GM23338 (cell line): ENCODE measurements around the gene ADAMTS18.

Experiments
- CREB1 ChIP-seq: fragments of 250-450 bp; sonication (Bioruptor Pico); IDR thresholded peaks from 2 replicates; pipeline ENCODE4 v1.5.0; 2020; ENCODE audit warnings: low read depth, mild to moderate bottlenecking, moderate library complexity
- CTCF ChIP-seq, 2 experiments: fragments of 200-600 bp in 1 of 2; sonication (generic) in 1 of 2; conservative IDR thresholded peaks; 2 replicates each; pipeline versions ENCODE4 v1.5.1 to v1.6.1; 2016 to 2017; ENCODE audit warnings: antibody characterized with exemption in 2 of 2, low read depth in 2 of 2, mild to moderate bottlenecking in 2 of 2, moderate library complexity in 1 of 2
- EZH2 ChIP-seq: fragments of 200-600 bp; sonication (generic); IDR thresholded peaks from one replicate; pipeline ENCODE4 v1.8.0; 2017; ENCODE audit warnings: antibody characterized with exemption, mild to moderate bottlenecking, low read depth; ENCODE audit not compliant: unreplicated experiment
- EZH2phosphoT487 ChIP-seq: fragments of 200-600 bp; sonication (generic); IDR thresholded peaks from one replicate; pipeline ENCODE4 v1.8.1; 2018; ENCODE audit warnings: antibody characterized with exemption; ENCODE audit not compliant: unreplicated experiment
- JUNB ChIP-seq: IDR thresholded peaks from one replicate; pipeline ENCODE4 v1.6.1; 2016; ENCODE audit warnings: antibody characterized with exemption; ENCODE audit not compliant: unreplicated experiment
- POLR2AphosphoS5 ChIP-seq: IDR thresholded peaks from 2 replicates; pipeline ENCODE4 v1.6.1; 2016; ENCODE audit warnings: antibody characterized with exemption, low read depth
- REST ChIP-seq: IDR thresholded peaks from one replicate; pipeline ENCODE4 v1.6.1; 2018; ENCODE audit warnings: antibody characterized with exemption; ENCODE audit not compliant: unreplicated experiment
- STAT1 ChIP-seq: IDR thresholded peaks from one replicate; pipeline ENCODE4 v1.6.1; 2016; ENCODE audit warnings: antibody characterized with exemption; ENCODE audit not compliant: unreplicated experiment
- ZNF114 ChIP-seq: fragments of 250-450 bp; sonication (Bioruptor Pico); IDR thresholded peaks from 2 replicates; pipeline ENCODE4 v1.5.0; 2020; ENCODE audit warnings: mild to moderate bottlenecking, moderate library complexity
- ZNF331 ChIP-seq: fragments of 250-450 bp; sonication (Bioruptor Pico); IDR thresholded peaks from 2 replicates; pipeline ENCODE4 v1.5.0; 2020; ENCODE audit warnings: low read depth, mild to moderate bottlenecking, moderate library complexity
- ZNF462 ChIP-seq: fragments of 250-450 bp; sonication (Bioruptor Pico); IDR thresholded peaks from 2 replicates; pipeline ENCODE4 v1.5.0; 2020; ENCODE audit warnings: mild to moderate bottlenecking, moderate library complexity
- TF ChIP-seq, protein P1 (sequence below): IDR thresholded peaks from 2 replicates; pipeline ENCODE4 v1.6.1; 2016; ENCODE audit warnings: antibody characterized with exemption

GRCh38 chr16:77295896-77296295 lies 138.9 kb downstream of the ADAMTS18 start:
- TF ChIP-seq CTCF (conservative IDR thresholded peaks at IDR 0.05; ENCODE audit: low read depth in 2 of 2): no peak
- no peak for TF ChIP-seq EZH2phosphoT487
- TF ChIP-seq EZH2: no peak
- no peak for TF ChIP-seq REST
- no peak for TF ChIP-seq POLR2AphosphoS5
- no peak for TF ChIP-seq CREB1
- TF ChIP-seq, protein P1, sequence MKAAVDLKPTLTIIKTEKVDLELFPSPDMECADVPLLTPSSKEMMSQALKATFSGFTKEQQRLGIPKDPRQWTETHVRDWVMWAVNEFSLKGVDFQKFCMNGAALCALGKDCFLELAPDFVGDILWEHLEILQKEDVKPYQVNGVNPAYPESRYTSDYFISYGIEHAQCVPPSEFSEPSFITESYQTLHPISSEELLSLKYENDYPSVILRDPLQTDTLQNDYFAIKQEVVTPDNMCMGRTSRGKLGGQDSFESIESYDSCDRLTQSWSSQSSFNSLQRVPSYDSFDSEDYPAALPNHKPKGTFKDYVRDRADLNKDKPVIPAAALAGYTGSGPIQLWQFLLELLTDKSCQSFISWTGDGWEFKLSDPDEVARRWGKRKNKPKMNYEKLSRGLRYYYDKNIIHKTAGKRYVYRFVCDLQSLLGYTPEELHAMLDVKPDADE: no peak
- no peak for TF ChIP-seq STAT1
- TF ChIP-seq ZNF462 (CRISPR knock-in tag): no peak
- TF ChIP-seq ZNF331 (CRISPR knock-in tag): no peak
- no peak for TF ChIP-seq JUNB
- TF ChIP-seq ZNF114: no peak
